ENCODE results near the gene CBL. TPM values are rescaled to one million over a fixed set of nuclear protein-coding genes. Genes with fewer than 3 reads are reported as not detected.

Gene CBL
- total RNA-seq, 4 donors from 2014 or later, result 11.1 to 20.6 (median 15.9) TPM

DNA sequence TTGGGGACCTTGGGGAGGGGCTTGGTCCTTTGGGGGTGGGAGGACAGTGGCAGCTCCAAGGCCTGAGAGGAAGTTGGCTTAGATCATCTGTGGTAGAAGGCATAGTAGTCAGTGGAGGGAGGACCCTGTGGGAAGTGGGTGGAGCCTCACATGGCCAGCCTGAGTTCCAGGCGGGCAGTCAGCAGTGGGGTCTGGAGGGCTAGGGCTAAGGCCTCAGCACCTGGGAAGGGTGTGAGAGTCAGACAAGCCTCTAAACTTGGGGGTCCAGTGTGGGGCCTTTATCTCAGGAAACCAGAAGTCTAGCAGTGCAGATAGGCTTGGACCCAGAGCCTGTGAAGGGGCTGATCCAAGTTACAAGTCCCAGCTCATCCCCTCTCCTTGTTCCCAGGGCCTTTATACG is 33.6 kb upstream of the CBL start:
- Histone ChIP-seq H3K4me3 (no peak overlapping the region), H3K4me1 (no peaks in the 10 kb centered on the region), H3K36me3 (peaks cover 0 to 6% (median 0%) of the 10 kb centered on the region in 3 donors), H3K27ac (no peak overlapping the region), H3K9me3 (no peaks in the 10 kb centered on the region), H3K27me3 (no peaks in the 10 kb centered on the region)
- no peak for DNase-seq
- TF ChIP-seq, protein P1, sequence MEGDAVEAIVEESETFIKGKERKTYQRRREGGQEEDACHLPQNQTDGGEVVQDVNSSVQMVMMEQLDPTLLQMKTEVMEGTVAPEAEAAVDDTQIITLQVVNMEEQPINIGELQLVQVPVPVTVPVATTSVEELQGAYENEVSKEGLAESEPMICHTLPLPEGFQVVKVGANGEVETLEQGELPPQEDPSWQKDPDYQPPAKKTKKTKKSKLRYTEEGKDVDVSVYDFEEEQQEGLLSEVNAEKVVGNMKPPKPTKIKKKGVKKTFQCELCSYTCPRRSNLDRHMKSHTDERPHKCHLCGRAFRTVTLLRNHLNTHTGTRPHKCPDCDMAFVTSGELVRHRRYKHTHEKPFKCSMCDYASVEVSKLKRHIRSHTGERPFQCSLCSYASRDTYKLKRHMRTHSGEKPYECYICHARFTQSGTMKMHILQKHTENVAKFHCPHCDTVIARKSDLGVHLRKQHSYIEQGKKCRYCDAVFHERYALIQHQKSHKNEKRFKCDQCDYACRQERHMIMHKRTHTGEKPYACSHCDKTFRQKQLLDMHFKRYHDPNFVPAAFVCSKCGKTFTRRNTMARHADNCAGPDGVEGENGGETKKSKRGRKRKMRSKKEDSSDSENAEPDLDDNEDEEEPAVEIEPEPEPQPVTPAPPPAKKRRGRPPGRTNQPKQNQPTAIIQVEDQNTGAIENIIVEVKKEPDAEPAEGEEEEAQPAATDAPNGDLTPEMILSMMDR (IDR thresholded peaks at IDR 0.05), result no peak
- no peak for TF ChIP-seq POLR2A (IDR thresholded peaks at IDR 0.05)

DNA sequence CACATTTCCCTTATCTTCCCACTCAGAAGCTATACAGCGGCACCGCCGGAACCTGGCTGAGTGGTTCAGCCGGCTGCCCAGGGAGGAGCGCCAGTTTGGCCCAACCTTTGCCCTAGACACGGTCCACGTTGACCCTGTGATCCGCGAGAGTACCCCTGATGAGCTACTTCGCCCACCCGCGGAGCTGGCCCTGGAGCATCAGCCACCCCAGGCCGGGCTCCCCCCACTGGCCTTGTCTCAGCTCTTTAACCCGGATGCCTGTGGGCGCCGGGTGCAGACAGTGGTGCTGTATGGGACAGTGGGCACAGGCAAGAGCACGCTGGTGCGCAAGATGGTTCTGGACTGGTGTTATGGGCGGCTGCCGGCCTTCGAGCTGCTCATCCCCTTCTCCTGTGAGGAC is 32.7 kb upstream of the CBL start:
- Histone ChIP-seq H3K4me3 (no peak overlapping the region), H3K27me3 (no peaks in the 10 kb centered on the region), H3K4me1 (no peaks in the 10 kb centered on the region), H3K27ac (no peak overlapping the region), H3K9me3 (no peaks in the 10 kb centered on the region), H3K36me3 (peaks cover 0 to 14% (median 0%) of the 10 kb centered on the region in 3 donors)
- no peak for TF ChIP-seq POLR2A (IDR thresholded peaks at IDR 0.05)
- TF ChIP-seq, protein P1 (IDR thresholded peaks at IDR 0.05), result no peak
- DNase-seq, result no peak

DNA sequence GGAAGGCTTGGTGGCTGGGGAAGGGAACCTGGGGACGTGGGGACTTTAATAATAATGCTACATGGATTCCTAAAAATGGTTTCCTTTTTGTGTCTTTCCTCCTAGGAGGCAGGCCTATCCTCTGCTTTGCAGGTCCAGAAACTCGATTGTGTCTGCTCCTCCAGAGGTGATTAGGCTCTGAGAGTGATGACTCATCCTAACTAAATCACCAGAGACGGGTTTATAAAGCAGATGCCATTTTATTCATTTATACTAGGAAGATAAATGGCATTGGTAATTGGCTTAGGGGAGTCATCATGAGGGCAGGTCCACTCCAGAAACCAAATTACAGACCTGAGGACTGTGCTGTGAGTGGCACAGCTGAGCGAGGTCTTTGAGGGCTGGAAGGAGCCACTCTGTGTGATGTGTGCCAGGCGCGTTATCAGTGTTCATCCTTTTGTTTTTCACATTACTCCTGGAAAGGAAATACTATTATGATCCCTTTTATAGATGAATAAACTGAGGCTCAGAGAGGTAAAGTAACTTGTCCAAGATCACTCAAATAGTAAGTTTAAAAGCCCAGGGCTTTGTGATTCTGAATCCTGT is 30.6 kb upstream of the CBL start:
- H3K27ac ChIP-seq, result no peak overlapping the region
- no peak for DNase-seq
- no peaks in the 10 kb centered on the region for H3K9me3 ChIP-seq
- peaks cover 0 to 23% (median 0%) of the 10 kb centered on the region in 3 donors for H3K36me3 ChIP-seq
- no peak overlapping the region for H3K4me3 ChIP-seq
- TF ChIP-seq, protein P1 (IDR thresholded peaks at IDR 0.05), result no peak
- no peak for TF ChIP-seq POLR2A (IDR thresholded peaks at IDR 0.05)
- no peaks in the 10 kb centered on the region for H3K27me3 ChIP-seq
- H3K4me1 ChIP-seq, result no peaks in the 10 kb centered on the region

DNA sequence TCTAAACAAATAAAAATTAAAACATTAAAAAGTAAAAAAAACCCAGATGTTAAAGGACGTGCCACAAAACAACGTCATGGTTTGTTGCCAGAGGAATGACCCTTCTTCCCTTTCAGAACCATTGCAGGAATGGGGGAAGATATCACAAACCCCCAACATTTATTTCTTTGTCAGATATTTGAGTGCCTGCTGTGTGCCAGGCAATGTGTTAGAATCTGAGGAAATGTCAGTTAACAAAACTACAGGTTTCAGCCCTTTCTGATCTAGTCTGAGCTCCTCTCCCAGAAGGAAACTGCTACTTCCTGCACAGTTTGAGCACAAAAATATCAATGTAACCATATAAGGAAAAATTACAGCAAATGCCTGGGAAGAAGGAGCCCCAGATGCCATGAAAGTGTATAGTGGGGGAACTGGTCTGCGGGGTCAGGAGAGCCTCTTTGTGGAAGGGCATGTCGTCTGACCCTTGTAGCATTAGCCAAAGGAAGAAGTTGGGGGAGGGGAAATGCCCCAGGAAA is 27.9 kb upstream of the CBL start:
- Histone ChIP-seq H3K9me3 (no peaks in the 10 kb centered on the region), H3K4me3 (no peak overlapping the region), H3K27ac (no peak overlapping the region), H3K36me3 (peaks cover 0 to 23% (median 0%) of the 10 kb centered on the region in 3 donors), H3K27me3 (no peaks in the 10 kb centered on the region), H3K4me1 (no peaks in the 10 kb centered on the region)
- no peak for DNase-seq
- TF ChIP-seq, protein P1 (IDR thresholded peaks at IDR 0.05), result no peak

DNA sequence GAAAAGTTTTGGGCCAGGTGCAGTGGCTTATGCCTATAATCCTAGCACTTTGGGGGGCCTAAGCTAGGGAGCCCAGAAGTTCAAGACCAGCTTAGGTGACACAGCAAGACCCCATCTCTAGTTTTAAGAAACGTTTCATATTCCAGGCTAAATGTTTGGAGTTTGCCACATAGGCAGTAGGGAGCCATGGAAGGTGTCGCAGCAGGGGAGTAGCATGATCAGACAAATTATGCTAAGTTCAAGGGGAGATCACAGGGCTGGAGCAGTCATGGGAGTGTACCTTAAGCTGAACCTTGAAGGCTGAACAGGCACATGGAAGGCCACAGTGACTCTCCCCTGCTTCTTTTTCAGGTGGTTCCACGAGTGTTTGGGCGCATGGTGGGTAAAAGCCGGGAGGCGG is 26.8 kb upstream of the CBL start:
- no peak overlapping the region for H3K27ac ChIP-seq
- no peaks in the 10 kb centered on the region for H3K27me3 ChIP-seq
- peaks cover 0 to 22% (median 0%) of the 10 kb centered on the region in 3 donors for H3K36me3 ChIP-seq
- TF ChIP-seq, protein P1 (IDR thresholded peaks at IDR 0.05), result no peak
- no peak for TF ChIP-seq POLR2A (IDR thresholded peaks at IDR 0.05)
- DNase-seq, result no peak
- no peaks in the 10 kb centered on the region for H3K9me3 ChIP-seq
- H3K4me3 ChIP-seq, result no peak overlapping the region
- no peaks in the 10 kb centered on the region for H3K4me1 ChIP-seq
